Measurements from ENCODE around the gene VSIR.

VSIR gene

DNA sequence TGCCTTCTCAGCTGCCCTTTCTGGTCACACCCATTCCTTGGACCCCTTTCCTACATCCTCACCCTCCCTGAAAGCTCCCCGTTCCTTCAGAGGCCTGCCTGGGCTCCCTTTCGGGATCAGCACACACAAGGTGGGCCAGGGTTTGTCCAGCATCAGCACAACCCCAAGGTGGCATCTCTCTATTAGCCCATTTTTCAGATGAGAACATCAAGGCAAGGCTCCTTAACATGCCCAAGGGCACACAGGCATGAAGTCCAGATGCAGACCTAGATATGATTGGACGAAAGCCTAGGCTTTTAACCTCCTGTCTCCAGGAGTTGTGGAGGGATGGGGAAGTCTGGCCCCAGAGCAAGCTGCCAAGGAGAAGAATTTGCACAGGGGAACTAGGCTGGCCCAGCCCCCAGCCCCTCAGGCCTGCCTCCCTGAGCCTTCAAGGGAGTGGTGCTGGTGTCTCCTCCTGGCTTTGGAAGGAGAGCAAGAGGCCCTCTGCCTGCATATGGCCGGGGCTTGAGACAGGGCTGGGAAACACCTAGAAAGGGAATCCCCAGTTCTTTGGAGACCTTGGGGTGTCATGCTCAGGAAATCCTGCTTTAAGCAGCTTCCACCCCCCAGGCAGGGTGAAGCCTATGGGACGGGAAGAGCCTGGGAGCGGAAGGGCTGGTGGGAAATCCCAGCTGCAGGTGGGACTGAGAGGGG lies 9.0 kb upstream of the VSIR start:
- DNase-seq = no peak

DNA sequence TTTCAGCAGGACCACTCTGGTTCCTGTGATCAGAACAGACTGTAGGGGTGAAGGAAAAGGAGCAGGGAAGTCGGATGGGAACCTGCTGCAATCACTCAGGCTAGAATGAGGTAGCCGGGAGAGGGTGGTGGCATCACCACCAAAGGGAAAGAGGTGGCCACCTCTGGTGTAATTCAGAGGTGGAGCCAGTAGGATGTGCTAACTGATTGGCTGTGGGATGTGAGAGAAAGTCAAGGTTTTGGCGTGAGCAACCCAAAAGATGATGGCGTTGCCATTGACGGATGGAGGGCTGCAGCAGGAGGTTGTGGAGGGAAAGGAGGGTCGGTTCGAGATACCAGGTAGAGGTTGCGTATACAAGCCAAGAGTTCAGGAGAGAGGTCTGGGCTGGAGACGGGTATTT lies 7.4 kb upstream of the VSIR start:
- DNase-seq = no peak

DNA sequence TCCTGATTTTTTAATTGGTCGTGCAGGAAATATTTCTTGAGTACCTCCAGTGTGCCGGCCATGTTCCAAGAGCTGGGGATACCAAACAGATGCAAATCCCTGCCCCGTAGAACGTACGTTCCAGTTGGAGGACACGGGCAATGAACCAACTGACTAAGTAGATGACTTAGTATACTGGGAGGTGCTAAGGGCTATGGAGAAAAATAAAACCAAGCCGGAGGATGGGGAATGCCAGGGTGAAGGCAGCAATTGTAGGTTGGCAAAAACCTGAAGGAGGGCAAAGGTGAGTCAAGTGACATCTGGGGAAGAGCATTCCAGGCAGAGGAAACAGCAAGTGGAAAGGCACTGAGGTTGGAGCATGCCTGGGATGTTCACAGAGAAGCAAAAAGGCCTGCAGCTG lies 6.8 kb upstream of the VSIR start:
- DNase-seq = no peak

DNA sequence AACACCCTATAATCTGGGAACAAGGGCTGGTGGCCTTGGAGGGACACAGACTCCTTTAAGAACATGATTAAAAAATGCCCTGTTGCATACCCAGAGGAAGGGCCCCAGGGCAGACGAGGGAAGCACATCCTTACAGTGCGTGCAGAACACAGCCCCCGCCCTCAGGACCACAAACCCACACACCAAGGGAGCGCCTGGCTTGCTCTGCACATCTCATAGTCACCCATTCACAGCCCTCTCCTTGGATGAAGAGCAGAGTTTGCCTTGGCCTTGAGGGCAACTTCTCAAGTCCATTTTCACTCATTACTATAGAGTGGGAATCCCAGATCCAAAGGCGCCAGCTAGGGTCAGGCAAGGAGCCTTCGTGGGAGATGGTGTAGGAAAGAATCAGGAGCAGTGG lies 6.3 kb upstream of the VSIR start:
- DNase-seq = no peak

DNA sequence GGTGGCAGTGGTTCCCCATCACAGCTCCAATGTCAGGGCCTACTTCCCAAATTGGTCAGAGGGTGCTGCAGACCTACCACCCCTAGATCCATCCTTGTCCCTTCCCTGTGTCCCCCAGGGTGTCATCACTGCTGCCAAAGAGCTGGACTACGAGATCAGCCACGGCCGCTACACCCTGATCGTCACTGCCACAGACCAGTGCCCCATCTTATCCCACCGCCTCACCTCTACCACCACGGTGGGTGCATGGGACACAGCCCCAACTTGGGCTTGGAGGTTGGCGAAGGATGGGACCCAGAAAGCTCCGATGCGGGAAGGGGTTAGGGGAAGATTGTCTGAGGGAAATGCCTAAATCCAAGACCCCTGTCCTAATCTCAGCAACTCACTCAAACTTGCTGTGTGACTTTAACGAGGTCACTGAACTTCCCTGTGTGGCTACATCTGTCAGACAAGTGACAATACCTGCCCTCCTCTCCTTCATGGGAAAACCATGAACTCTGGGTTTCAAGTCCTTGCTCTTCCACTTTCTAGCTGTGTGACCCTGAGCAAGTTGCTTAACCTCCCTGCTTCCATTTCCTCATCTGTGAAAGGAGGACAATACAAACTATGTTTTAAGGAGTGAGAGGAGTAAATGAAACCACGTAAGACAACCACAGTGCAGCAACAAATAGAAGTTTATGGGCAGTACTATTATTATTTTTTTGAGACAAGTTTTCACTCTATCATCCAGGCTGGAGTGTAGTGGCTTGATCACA lies 4.9 kb upstream of the VSIR start:
- no peak for DNase-seq

DNA sequence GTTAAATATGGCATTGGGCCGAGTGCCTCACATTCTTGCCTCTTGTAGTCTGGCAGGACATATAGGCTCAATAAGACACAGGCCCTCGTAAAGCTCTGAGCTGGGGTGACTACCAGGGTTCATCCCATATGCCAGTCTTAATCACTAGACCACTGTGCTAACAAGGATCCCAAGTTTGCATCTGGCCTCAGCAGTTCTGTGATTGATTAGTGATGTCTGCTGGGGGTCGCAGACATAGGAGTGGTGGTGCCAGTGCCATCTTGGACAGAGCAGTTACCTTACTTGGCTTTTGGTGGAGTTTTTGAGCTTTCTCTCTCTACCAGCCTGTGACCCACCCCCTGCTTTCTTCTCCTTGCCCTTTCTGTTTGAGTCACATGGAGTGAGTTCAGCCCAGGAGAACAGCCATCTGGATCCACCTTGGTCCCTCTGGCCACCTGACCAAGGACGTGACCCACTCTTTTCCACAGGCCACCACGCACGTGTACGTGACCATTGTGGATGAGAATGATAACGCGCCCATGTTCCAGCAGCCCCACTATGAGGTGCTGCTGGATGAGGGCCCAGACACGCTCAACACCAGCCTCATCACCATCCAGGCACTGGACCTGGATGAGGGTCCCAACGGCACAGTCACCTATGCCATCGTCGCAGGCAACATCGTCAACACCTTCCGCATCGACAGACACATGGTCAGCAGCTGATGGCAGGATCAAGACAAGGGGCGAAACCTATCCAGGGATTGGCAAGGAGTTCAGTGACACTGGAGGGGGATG lies 4.1 kb upstream of the VSIR start:
- DNase-seq = no peak

DNA sequence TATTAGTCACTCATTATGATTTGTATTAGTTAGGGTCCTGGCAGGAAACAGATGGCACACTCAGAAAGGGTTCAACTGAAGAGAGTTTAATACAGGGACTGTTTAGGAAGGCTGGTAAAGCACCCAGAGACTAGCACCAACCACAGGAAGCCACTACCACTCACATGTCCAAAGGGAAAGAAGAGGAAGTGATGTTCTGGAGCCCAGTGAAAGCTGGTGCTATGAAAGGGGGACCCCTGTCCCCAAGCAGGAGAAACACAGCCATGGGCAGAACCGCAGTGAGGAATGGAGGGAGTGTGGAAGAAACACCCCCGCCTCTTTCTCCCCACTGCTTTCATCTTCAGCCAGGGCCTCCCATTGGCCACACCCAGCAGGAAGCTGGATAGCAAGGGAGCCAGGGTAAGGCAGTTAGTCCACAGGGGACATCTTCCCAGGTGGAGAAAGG lies 3.2 kb upstream of the VSIR start:
- no peak for DNase-seq

DNA sequence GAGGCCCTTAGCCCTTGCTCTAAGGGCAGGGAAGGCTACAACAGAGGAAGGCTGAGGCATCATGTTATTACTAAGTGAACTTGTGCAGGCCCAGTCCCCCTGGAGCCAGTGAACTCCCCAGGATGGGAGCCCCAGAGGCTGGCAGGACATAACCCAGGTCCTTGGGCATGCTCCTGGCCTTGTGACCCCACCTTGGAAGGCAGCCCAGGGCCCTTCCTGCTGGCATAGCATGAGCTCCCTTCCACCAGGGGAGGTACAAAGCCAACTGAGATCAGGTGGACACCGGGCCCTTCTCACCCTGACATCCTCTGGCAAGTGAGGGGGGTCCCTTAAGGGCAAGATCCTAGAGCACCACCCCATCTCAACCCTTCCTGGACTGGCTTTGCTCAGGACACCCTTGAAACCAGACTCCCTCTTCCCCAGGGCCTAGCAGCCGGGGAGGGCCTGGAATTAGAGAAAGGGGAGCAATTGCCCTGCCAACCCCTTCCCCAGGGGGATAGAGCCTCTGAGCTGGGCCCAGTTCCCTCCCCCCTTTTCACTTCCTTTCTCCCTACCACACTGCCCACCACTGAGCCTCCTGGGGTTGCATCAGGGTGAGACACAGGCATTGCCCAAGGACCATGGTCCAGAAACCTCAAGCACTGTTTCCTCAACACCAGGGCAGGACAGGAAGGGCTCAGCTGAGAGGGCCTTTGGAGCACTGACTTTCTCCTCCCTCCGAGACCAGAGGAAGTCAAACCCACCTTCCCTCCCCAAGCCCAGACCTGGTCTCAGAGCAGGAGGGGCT lies 1.8 kb upstream of the VSIR start:
- DNase-seq = no peak

DNA sequence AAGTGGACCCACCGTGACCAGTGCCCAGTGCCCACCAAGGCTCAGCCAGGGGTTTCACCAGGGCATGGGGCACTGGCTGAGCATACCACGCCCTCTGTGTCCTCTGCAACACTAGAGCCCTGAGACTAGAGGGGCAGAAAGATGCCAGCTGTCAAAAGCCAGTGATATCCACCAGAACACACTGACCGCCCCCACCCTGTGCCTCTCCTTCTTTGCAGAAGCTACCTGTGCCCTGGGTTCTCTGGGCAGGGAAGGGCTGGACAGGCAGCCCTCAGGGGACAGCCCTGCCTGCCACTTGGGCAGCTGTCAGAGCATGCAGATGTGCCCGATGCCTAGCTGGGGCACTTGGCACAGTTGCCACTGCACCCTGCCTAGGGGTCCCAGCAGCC lies 494 bp downstream of the VSIR start:
- DNase-seq = no peak

DNA sequence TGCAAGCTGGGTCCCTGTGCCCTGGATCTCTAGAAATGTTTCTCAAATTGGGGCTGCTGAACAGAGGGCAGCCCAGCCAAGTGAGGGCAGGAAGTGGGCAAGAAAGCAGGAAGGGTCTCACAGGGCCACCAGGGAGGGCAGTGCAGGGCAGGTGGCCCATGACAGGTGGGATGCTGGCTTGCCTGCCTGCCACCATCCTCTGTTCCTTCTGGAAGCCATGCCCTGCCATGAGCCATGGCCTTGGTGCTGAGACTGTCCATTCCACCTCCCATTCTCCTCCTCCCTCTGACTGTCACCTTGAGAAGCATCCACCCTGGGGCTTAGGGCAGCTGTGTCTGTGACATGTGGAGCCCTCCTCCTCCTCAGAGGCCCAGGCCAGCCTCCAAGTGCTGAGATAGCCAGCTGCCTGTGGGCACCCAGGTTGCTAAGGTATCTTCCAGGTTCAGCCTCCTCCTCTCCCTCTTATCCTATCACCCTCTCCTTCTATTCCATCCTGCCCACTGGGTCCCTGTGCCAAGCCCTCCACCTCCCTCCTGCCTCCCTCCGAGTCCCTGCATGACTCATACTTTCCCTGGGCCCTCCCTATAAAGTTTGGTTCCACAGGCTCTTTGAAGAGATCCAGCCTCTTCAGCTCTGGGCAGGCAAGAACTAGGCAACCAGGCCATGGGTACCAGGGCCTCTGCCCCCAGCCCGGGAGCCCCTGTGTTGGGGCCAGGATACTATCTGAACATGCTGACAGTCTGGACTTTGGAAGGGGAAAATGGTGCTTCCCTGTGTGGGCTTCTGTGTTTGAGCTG lies 1.3 kb downstream of the VSIR start:
- DNase-seq = no peak

DNA sequence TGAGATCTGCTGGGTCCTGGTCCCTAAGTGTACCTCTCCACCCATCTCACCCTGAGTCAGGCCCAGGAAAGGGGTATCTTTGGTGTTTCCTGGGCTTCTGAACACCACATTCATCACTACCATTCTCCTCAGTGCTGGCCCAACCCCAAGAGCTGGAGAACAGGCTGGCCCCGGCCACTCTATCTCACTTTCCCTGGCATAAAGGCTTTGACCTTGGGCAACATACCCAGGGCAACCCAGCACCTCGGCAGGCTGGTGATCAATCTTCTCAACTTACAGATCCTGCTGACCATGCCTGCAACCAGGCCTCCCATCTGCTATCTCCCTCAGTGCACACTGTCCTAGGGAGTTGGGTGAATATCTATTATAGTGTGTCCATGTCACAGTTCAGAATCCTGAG lies 2.1 kb downstream of the VSIR start:
- no peak for DNase-seq

DNA sequence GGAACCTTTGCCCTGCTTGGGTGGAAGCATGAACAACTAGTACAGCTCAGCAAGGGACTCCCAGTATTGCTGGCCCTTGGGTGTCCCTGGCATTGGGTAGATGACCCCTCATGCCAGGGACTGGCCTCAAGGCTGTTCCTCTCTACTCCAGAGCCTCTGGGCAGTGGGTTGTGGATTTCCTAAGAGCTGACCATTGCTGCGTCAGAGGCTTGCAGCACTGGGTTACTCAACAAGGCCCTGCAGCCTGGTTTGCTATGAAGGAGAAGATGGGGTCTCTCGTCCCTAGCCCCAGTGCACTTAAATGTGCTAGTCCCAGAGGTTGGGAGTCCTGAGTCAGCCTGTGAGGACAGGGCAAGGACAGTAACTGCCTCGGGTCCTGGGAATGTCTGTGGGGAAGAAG lies 2.5 kb downstream of the VSIR start:
- DNase-seq = no peak

DNA sequence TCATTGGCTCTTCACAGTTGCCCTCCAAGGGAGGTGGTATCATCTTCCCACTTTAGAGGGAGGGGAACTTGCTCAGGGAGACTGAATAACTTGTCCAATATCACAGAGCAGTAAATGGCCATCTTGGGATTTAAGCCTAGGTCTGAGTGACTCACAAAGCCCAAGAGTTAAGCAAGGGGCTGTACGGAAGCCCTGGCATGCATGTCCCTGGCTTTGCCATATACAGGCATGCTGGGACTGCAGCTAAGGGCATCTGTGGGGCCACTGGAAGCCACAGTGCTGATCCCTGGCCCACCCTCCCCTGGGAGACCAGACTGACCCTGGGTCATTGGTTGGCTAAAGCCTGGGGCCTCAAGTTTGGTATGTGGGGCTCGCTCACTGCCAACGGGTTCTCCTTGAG lies 3.1 kb downstream of the VSIR start:
- DNase-seq = no peak

DNA sequence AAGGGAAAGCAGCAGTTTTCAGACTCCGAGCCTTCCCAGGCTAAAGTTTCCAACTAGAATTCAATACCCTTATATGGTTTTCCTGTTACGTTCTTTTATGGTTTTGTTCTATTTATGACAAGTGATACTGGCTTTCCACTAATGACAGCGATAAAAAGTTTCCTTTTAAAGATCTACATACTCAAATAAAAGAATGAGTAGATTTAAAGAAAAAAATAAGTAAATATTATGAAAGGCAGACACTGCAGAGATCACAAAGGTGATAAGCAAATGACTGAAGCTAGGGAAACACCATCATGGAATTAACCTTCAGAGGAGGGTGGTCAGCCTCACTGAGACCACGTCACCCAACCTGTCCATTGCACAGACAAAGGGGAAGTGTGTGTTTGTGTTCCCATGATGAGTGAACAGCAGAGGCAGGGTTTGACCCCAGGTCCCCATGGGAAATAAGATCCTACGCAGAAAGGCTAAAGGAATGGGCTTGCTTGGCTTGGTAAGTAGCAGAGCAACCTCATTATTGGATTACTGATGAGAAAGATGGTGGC lies 4.0 kb downstream of the VSIR start:
- DNase-seq = no peak

DNA sequence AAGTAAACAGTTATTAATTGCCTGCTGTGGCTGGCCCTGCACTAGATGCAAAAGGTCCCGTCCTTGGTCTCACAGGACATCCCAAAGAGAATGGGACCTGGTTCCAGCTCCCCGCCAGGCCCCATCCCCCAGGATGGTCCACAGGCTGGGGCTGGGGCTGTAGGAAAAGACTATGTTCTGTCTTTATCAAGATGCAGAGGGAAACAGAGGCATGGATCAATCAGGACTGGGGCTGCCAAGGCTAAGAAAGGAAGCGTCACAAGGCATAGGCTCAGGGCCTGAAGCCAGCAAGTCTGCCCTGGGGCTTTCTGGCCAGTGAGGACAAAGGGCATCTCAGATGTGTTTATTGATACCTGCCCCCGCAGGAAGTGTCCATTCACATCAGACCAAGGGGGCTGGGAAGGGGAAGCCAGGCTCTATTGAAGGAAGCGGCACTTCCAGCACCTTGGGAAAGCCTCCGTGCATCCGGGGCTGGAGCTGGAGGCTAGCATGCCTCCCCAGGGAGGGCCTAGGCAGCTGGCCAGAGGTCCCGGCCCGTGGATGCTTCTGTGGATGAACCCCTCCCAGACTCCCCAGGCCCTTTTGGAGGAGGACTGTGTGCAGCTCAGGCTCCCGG lies 5.8 kb downstream of the VSIR start:
- DNase-seq = no peak

DNA sequence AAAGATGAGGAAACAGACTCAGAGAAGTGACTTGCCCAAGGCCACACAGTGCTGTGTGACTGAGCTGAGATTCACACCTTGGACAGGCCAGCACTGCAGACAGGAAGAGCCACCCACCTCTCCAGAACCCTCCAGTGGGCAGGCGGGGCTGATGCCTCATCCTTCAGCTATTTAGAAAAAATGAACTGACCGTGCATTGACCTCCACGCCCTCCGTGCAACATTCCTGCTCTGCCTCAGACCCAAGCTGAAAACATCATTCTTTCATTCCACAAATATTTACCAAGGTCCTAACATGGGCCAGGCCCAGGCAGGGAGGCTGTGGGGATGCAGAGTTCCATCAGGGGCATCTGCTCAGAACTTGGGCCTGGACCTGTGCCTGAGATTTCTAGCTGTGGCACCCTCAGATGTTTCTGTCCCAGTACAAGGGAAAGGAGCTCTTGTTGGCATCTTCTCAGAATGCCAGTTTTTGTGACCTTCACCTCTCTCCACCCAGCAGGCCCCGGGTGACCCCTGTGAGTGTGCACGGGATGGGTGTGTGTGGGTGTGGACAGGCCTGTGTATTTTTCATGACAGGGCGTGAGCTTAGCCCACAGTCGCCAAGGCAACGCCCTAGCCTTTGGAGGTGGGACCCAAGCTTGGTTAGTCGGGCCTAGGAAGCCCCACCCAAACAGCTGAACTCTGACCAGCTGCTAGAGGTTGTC lies 6.5 kb downstream of the VSIR start:
- DNase-seq = no peak

DNA sequence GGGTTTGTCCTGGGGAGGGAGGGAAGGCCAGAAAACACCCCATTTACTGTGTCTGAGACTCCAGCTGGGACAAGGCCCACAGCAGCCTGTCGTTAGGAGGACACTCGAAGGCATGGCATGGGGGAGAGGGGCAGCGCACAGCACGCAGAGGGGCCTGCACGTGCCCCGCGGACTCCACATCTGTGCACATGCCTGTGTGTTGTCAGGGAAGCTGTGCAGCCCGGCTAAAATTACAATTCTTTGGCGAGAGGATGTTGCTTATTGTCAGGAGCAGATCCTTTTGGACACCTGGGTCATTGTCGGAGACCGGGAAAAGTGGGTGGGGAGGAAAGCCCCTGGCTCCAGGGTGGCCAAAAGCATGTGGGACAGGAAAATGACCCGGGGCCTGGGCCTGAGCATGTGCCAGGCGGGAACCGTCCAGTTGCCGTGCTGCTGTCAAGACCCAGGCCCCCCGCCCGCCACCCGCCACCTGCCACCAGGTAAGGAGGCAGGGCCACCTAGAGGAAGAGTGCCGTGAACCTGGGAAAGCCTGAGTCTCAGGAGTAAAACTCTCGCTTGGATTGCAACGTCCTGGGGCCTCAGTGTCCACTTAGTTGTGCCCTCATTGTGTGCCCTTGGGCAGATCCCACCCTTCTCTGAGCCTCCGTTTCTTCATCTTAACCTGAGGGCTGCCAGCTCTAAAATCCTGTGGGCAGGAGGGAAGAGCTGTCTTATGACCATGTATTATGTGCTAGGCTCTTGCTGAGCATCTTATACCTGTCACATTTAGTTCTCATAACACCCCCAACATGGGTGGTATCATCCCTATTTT lies 7.2 kb downstream of the VSIR start:
- DNase-seq = no peak

DNA sequence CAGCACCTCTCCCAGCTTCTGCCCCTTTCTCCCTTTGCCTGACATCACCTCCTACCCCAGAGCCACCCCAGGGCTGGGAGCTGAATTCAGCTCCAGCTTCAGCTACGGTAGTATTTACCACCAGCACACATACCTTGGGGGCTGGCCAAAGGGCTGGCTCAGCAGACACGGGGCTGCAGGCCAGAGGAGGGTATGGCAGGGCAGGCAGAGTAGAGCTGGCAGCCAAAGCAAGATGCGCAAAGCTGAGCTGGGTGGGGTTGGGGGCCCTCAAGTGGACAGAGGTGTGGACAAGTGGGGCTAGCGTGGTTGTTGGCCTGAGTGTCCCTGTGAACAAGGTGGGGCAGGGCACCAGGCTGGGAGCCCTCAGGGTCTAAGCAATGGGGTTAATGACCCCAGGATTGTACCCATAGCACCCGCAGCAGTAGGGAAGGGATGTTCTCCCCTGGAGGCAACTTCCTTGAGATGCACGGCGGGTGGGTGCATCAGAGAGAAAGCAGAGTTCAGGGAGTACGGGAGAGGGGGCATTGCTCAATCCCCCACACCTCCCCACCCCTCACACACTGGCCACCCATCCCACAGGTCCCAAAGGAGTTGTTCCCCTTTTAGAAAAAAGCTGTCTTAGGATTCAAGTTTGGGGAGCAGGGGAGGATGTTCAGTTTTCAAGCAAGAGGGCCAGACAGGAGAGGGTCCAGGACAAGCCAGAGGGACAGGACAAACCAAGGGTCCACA lies 8.0 kb downstream of the VSIR start:
- DNase-seq = no peak
